GM19463 (cell line): ENCODE results near the gene ASIC2.

Experiments used
- ATAC-seq: cut with Tn5 transposase; IDR thresholded peaks from one replicate; pipeline ENCODE4 v1.9.1; 2021; ENCODE audit warnings: mild to moderate bottlenecking, moderate library complexity; ENCODE audit not compliant: unreplicated experiment

ASIC2 gene

DNA sequence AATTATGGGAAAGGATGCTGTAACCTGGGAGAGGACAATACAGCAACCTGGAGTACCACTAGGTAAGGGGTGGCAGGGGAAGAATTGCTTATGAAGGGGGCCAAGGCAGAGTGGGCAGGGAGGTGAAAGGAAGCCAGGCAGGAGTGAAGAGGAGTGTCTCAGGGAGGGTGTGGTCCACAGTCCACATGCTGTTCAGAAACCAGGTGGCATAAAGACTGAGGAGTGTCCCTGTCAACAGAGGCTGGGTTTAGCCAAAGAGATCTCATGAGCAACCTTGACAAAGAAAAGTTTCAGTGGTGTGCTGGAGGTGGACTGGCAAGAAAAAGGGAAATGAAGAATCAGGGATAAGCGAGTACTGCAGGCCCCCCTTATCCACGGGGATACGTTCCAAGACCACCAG is 213.0 kb downstream of the ASIC2 start:
- no peak for ATAC-seq

GRCh38 chr17:33079201-33079600 is 213.9 kb downstream of the ASIC2 start:
- no peak for ATAC-seq

DNA sequence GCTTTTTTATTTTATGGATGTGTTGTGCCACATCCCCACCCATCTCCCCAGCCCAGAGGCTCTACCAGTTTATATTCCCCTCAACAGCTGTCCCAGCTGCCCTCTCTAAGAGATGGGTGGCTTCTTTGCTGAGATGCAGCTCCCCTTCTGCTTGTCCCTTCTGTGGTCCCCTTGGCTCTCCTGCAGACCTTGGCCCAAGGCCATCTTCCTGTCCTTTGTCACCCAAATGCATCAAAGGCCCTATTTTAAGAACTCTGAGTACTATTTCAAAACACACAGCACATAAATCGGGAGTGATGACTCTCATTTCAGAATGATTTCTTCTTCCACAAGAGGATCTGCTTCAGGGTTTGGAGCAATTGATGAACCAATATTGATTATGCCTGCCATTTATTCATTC is 216.1 kb downstream of the ASIC2 start:
- ATAC-seq = no peak

- ATAC-seq = no peak
Measured at GRCh38 chr17:33073416-33073815, 219.7 kb downstream of the ASIC2 start.

- no peak for ATAC-seq
Measured at GRCh38 chr17:33072421-33073161, 220.5 kb downstream of the ASIC2 start.

DNA sequence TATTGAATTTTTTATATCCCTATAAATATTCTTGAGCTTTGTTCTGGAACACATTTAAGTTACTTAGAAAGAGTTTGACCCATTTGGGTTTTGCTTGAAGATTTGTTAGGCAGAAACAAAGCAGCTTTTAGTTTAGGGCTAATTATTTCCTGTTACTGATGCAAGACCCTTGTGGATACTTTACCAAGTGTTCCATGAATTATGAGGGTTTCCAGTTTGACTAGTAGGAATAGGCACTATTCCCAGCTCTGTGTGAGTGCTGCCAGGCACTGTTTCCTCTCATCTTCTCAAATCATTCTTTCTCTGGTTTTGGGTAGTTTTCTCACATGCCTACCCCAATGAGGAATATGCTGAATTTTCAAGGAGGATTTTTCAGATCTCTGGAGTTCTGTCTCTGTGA is 221.4 kb downstream of the ASIC2 start:
- ATAC-seq = no peak

- no peak for ATAC-seq
Measured at GRCh38 chr17:33057564-33057963, 235.5 kb downstream of the ASIC2 start.

- no peak for ATAC-seq
Measured at GRCh38 chr17:33056399-33057146, 236.5 kb downstream of the ASIC2 start.

- ATAC-seq = no peak
Measured at GRCh38 chr17:33055746-33056145, 237.3 kb downstream of the ASIC2 start.

- no peak for ATAC-seq
Measured at GRCh38 chr17:33055171-33055611, 237.9 kb downstream of the ASIC2 start.

DNA sequence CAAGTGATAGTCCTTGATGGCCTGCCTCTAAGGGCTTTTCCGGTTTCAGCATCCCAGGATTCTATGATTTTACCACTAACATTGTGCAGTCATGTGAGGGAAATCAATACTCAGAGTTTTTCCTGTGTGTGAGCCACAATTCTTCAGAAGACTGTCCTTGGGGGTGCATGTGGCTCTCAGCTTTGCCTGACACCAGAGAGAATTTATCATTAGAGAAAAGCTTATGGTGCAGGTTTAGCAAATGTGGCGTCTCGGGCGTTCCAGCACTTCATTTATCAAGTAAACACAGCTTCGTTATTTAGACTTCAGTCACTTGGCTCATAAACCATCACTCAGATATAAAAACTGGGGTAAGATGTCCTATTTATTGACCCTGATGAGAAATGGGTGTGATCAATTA is 238.7 kb downstream of the ASIC2 start:
- no peak for ATAC-seq

DNA sequence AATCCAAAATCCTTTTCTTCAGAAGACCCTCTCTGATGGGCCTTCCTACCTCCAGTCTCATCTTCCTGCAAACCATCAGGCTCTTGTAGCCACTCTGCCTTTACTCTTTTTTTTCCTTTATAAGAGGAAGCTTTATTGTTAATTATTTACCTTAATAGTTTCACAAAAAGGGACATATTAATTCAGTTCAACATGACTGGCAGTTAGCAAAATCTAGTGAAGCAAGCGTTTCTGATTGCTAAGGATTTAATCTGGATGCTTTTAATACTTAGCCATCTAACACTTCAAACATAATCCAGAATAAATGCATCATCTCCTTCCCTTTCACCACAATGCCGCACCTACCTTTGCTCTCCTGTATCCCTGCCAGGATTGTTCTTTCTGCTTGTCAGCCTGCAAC is 239.4 kb downstream of the ASIC2 start:
- ATAC-seq = no peak

- no peak for ATAC-seq
Measured at GRCh38 chr17:33052856-33053255, 240.2 kb downstream of the ASIC2 start.

GRCh38 chr17:33050611-33051140 is 242.4 kb downstream of the ASIC2 start:
- no peak for ATAC-seq

- no peak for ATAC-seq
Measured at GRCh38 chr17:33049781-33050414, 243.2 kb downstream of the ASIC2 start.

DNA sequence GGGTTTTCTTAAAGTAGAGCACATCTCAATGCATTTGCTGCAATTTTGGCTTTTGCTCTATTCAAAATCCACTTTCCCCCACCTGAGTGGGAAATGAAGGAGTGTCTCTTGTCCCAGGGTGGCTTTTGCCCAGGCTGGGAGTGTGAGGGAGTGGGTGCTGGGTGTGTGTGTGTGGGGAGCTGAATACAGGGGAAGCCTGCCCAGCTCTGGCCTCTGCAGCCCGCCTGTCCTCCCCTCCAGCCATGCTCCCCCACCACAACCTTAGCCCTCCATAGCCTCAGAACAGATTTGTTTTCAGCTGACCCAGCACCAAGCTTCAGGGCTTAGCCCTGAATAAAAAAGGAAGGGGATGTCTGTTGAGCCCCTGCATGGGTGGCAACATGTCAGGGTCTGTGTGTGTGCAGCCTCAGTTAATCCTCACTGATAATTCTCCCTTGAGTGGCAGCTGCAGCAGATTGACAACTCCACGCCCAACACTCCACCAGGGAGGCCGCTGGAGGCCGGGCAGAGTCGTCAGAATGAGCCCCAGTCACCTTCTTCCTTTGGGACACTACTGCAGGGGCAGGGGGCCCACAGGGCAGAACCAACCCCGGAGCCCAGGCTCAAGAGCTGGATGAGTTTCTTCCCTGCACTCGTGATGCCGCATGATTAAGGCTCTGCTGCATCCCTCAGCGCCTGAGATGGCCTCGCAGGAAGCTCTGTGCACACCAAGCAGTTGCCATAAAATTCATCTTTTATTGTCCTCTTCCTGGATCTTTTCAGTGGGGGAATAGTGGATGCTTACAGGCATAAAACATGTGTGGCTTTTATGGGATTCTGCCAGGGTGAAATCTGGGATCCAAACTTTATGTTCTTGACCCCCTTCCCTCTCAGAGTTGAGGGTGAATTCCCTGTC is 246.5 kb downstream of the ASIC2 start:
- ATAC-seq = no peak

GRCh38 chr17:33045216-33045615 is 247.9 kb downstream of the ASIC2 start:
- ATAC-seq = no peak

GRCh38 chr17:33044771-33045170 is 248.3 kb downstream of the ASIC2 start:
- no peak for ATAC-seq

DNA sequence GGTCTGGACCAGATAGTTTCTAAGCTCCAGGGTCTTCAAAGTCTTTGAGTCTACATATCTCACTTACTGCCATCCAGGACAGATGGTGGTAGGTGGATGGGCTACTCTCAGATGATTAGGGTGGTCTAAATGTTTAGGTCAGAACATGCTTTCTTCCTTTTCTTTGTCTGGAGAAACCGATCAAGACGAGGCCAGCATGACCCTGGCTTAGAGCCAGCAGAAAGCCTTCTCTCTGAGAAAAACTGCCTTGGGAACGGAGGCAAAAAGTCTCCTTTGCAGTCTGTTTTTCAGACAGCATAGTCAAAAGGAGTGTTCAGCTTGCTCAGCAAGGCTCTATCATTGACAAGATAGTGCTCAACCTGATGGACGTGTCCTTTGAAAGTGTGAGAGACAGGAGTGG is 252.6 kb downstream of the ASIC2 start:
- no peak for ATAC-seq

- ATAC-seq = no peak
Measured at GRCh38 chr17:33039874-33040273, 253.2 kb downstream of the ASIC2 start.

DNA sequence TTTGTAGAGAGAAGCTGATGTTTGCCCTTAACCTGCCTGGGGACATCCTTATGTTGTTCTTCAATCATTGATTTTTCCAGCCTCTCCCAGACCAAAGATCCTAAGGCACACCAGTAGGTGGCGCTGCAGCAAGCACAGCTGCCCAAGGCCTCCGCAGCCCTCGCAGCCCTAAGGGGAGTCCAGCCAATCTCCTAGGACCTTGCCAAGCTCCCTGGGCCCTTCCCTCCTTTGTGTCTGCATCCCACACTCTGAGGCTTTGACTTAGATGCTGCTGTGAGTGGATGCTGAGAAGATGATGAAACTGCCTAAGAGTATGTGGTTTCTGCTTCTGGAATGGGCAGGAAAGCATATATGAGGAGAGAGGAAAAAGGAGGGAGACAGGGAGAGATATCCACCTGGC is 254.4 kb downstream of the ASIC2 start:
- no peak for ATAC-seq
